HG02678 (cell line): Measurements from ENCODE around the gene FAM117A.
"Not testable (repeated sequence)": the region's sequence is repeated elsewhere in the genome, so short reads cannot be mapped to it uniquely, and the experiment has no call there.

Experiments
- ATAC-seq: cut with Tn5 transposase; IDR thresholded peaks from one replicate; pipeline ENCODE4 v1.9.1; 2021; ENCODE audit warnings: mild to moderate bottlenecking, moderate library complexity; ENCODE audit not compliant: unreplicated experiment

The FAM117A gene

GRCh38 chr17:49681106-49681979 is 82.6 kb downstream of the FAM117A start:
- no peak for ATAC-seq

DNA sequence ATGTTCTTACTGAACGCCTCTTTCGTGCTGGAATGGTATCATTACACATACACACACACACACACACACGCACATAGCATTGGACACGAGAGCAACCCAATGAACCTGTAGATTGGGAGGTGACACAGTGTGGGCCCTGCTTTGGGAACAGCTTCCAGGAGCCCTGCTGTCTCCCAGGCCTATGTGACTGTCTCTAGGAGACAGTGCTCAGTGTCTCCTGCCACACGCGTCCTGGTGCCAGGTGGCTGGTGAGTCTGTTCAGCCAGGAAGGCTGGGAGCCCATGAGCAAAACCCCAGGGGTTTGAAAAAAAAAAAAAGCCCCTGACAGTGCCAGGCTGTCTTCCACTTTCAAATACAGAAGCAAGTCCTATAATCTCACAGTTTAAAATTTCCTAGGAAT is 83.6 kb downstream of the FAM117A start:
- no peak for ATAC-seq

- peak; percentile 77 for ATAC-seq
Measured at GRCh38 chr17:49677933-49678847, 85.7 kb downstream of the FAM117A start, which contains the start of gene SPOP. SPOP (minus strand) TSS chr17:49678097; CDS start chr17:49622810, 55,287 bp downstream.

DNA sequence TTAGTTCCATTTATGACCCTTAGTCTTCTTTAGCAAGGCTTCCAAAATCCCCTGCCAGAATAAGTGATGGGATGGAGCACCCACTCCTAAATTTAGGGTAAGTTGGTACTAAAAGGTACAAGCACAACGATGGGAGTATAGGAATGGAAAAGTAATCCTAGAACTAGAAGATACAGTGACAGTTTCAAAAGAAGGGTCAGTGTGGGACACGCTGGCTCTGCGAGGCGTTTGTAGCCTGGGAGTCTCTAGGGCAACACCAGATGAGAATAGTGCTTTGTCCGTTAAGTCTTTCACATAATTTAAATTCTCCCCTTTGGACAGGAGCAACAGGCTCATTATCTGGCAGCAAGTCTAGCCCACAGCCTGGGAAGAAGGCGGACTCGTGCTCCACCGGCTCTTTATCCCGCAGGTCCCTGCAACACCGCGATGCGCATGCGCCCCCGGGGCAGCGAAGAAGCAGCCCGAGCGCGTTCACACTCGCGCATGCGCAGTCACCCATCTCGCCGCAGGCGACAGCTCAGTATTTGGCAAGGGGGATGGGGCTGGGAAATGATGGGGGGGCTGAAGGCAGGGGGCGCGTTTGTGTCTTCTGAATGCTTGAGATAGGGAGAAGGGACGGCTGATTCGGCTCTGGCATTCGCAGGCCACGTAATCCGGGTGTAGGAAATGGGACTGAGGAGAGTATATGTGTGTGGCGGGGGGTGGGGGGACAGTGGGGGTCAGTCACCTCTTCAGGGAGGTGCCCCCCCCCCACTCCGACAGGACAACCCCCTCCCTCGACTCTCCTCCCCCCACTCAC is 86.6 kb downstream of the FAM117A start:
- ATAC-seq = peak; percentile 52

DNA sequence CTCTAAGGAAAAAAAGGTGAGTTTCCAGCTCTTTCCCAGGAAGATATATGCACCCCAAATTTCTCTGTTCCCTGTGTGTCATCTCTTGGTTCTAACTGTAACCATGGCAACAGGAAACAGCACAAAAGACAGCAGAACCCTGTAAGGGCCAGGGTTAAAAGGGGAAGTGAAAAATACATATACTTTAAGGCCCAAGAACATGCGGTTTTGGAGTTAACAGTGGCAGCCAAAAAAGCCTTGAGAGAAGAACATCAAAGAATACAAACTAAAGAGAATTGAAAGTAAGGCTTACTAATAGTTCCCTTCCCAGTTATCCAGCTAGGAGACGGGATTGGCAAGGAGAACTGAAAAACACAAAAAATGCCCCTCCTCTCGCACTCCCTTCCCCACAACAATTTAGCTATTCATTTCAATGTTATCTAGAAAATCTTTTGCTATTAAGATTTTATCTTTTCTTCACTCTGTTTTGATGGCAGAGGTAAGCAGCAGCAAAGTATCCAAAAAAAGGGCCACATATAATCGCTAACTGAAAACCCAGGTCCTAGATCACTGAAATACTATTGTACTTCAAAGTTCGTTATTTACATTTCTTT is 87.6 kb downstream of the FAM117A start:
- ATAC-seq = peak; percentile 64

GRCh38 chr17:49674507-49674906 is 89.4 kb downstream of the FAM117A start:
- no peak for ATAC-seq

- ATAC-seq = not testable (repeated sequence)
Measured at GRCh38 chr17:49673679-49674078, 90.3 kb downstream of the FAM117A start.

DNA sequence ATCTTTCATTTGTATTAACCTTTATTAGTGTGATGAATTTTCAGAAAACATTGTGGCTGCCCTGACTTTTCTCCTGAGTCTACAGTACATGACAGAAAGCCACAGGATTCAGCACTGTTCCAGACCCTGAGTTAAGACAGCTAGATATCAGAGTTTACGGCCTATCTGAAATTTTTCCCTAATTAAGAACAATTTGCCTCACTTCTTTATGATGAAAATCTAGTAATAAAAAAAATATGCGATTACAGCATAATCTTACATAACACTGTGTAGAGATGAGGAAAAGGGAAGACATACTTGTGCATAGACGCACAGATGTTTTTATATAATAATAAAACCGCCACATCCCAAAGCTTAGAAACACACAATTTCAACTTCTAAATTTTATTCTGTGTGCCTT is 93.3 kb downstream of the FAM117A start:
- no peak for ATAC-seq

DNA sequence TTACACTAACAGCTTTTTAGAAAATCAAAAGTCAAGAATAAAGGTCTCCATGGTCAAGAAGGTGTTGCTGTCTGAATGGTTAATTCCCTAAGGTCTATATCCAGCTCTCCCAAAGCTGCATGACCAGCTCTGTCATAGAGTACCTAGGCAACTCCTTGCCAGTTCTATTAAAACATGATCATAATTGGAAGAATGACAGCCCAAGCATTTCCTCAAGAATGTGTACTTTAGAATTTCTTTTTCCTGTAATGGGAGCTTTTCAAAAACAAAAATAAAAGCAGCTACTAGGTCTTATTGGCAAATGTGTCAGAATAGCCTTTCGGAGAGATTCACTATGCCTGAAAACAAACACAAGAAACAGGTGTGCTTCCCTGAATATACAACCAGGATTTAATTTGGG is 93.9 kb downstream of the FAM117A start:
- ATAC-seq = no peak

- no peak for ATAC-seq
Measured at GRCh38 chr17:49667854-49668253, 96.1 kb downstream of the FAM117A start.

DNA sequence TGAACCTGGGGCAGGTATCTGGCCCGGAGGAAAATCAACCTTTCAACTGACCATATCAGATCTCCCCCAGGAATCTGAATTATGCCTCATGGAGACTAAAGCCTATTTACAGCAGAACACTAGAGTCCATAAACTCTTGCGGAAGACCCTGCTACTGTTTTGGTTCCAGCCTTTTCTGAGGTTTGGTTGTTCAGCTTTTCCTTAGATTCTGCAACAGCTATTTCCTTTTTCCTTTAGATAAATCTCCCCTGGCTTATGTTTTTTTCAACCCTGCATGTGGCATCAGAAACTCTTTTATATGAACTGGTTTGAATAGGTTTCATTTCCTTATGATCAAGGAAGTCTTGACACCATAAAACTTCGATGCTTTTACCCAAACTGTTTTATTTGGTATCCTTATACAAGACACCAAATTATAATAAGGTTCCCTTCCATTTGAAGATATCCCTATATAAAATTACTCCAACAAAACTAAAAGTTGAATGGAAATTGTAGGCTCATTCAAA is 99.2 kb downstream of the FAM117A start:
- no peak for ATAC-seq
